ENCODE results near the gene PLCB1. TPM values are rescaled to one million over a fixed set of nuclear protein-coding genes. Genes with fewer than 3 reads are reported as not detected.

Gene PLCB1
- total RNA-seq, 1 experiment from 2014 or later = 16.0 TPM

DNA sequence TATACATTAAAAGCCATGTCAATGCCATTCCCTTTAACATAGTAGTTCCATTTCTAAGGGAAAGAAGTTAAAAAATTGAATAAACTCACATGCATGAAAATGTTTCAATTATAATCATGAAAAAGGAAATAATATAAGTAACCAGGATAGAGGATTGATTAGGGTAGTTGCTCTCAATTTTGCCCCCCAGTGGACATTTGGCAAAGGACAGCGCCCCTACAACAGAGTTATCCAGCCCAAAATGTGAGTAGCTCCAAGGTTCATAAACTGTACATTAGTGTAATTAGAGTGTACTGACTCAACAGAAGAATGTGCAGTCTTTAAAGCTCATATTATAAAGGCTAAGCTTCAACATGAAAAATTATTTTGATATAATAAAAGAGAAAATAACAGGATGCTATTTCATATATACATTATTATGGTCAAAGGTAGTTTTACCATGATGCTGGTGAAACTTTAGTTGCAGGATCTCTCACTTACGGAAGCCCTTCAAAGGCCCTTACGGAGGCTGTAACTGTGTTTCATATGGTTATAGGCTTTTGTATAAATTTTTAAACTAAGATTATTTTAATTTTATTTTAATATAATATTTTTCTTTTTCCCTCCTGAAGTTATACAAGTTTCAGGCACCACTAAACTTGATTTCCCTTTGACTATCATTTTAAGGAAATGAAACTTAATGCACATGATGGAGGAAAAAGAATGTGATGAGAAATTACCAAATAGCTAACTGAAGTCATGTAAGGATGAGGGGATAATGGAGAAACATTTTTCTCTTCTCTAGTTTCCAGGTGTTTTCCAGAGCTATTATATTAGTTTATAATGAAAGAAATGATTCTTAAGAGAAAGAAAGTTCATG is 403.6 kb downstream of the PLCB1 start:
- Histone ChIP-seq H3K36me3 (no peaks in the 10 kb centered on the region), H3K4me3 (no peak overlapping the region), H3K27me3 (no peaks in the 10 kb centered on the region), H3K9me3 (no peaks in the 10 kb centered on the region)
- peak; percentile 27 for DNase-seq

DNA sequence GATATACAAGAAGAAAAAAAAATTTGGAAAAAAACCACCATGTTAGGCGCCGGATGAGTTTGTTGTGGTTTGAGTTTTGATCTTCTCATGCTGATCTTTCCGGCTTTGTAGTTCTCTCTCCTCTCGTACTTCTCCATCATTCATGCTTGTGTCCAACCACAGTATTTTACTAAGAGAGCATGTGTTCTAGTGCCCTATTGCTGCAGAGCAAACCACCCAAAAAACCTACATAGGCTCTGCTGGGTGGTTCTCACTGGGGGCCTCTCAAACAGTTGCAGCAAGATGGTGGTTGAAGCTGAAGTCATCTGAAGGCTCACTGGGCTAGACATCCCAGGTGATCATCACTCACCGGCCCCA is 404.2 kb downstream of the PLCB1 start:
- Histone ChIP-seq H3K36me3 (no peaks in the 10 kb centered on the region), H3K9me3 (no peaks in the 10 kb centered on the region), H3K27me3 (no peaks in the 10 kb centered on the region), H3K4me3 (no peak overlapping the region)
- DNase-seq = no peak

DNA sequence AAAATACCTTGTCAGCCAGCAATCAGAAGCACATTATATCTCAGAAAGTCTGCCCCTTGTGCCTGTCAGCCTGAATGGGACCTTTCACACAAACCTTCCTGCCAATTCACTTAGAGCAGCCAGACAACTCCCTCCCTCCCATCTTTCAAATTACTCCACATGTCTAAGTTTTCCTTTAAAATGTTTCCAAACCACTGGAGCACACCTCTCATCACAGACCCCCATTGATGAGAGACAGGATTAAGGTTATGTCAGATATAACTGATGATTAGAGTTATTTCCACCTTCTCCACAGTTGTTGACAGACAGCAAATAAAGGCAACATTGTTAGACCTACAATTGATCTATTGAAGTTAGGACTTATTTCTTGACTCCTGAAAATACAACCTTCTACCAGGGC is 408.4 kb downstream of the PLCB1 start:
- Histone ChIP-seq H3K9me3 (peaks cover 2% of the 10 kb centered on the region), H3K4me3 (no peak overlapping the region), H3K27me3 (no peaks in the 10 kb centered on the region), H3K36me3 (no peaks in the 10 kb centered on the region)
- no peak for DNase-seq

DNA sequence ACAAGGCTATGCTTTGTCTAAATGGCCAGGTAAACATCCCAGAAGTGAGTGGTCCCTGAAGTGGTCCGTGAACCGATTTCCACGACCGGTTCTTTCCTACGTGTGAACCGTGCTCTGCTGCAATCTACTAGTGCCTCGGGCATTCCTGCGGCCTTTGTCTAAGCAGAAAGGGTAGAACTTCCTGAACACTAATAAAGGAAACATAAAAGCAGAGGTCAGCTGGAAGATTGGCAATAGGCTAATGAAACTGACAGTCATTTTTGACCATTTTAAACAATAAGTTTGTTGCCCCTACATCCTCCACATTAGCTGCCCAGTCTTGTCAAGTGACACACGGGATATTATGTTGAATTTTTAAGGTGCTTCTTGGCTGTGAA is 410.0 kb downstream of the PLCB1 start:
- no peaks in the 10 kb centered on the region for H3K36me3 ChIP-seq
- no peak overlapping the region for H3K4me3 ChIP-seq
- no peaks in the 10 kb centered on the region for H3K27me3 ChIP-seq
- peaks cover 2% of the 10 kb centered on the region for H3K9me3 ChIP-seq
- no peak for DNase-seq

GRCh38 chr20:8545212-8545611 is 413.1 kb downstream of the PLCB1 start:
- Histone ChIP-seq H3K27me3 (no peaks in the 10 kb centered on the region), H3K4me3 (no peak overlapping the region), H3K9me3 (peaks cover 2% of the 10 kb centered on the region), H3K36me3 (no peaks in the 10 kb centered on the region)
- peak; percentile 10 for DNase-seq

GRCh38 chr20:8547035-8547650 is 415.1 kb downstream of the PLCB1 start:
- H3K36me3 ChIP-seq = no peaks in the 10 kb centered on the region
- H3K9me3 ChIP-seq = peaks cover 2% of the 10 kb centered on the region
- no peaks in the 10 kb centered on the region for H3K27me3 ChIP-seq
- H3K4me3 ChIP-seq = no peak overlapping the region
- DNase-seq = no peak

- Histone ChIP-seq H3K4me3 (no peak overlapping the region), H3K27me3 (no peaks in the 10 kb centered on the region), H3K9me3 (peaks cover 2% of the 10 kb centered on the region), H3K36me3 (no peaks in the 10 kb centered on the region)
- no peak for DNase-seq
Measured at GRCh38 chr20:8547968-8548588, 416.0 kb downstream of the PLCB1 start.

- no peak overlapping the region for H3K4me3 ChIP-seq
- H3K36me3 ChIP-seq = no peaks in the 10 kb centered on the region
- no peaks in the 10 kb centered on the region for H3K27me3 ChIP-seq
- DNase-seq = no peak
- H3K9me3 ChIP-seq = peaks cover 2% of the 10 kb centered on the region
Measured at GRCh38 chr20:8549192-8549591, 417.1 kb downstream of the PLCB1 start.

DNA sequence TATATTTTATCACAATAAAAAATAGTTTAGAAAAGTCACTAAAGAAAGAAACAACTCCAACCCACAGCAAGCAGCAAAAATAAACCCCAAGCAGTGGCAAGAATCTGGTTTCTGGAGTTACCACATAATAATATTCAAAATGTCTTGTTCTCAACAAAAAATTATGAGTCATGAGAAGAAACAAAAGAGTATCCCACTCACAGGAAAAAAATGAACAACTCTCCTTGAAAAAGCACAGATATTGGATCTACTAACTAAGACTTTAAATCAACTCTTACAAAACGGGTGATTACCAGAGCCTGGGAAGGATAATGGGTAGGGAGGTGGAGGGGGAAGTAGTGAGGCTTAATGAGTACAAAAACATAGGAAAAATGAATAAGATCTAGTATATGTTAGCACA is 425.6 kb downstream of the PLCB1 start:
- peaks cover 9% of the 10 kb centered on the region; the same call in 1 of the 2 replicates for H3K9me3 ChIP-seq

DNA sequence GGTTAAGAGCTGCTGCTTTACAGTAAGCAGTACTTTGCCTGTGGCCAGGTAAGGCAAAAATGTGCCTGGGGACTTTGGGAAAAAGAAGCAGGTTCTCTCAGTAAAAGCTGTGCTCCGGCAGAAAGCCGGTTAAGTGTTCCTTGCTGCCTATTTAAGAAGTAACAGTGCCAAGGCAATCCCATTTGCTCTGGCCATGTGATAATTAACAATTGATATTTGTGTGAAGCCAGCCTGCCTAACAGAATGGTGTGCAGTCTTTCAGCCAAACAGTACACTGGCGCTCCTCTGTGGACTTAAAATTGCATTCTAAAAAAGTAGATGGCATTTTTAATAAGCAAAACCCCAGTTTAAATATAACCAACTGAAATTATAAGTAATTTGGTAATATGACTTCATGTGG is 430.3 kb downstream of the PLCB1 start:
- Histone ChIP-seq H3K9me3 (peaks cover 8% of the 10 kb centered on the region), H3K36me3 (no peaks in the 10 kb centered on the region)
- DNase-seq = no peak

More for the DNA sequence above, 425.6 kb downstream of the PLCB1 start:
- DNase-seq = no peak
- Histone ChIP-seq H3K4me3 (no peak overlapping the region), H3K27me3 (no peaks in the 10 kb centered on the region), H3K36me3 (no peaks in the 10 kb centered on the region)

GRCh38 chr20:8568075-8568474 is 436.0 kb downstream of the PLCB1 start:
- no peak overlapping the region for H3K4me3 ChIP-seq
- DNase-seq = no peak
- peaks cover 4% of the 10 kb centered on the region for H3K9me3 ChIP-seq
- no peaks in the 10 kb centered on the region for H3K27me3 ChIP-seq
- H3K36me3 ChIP-seq = no peaks in the 10 kb centered on the region

More for the DNA sequence above, 430.3 kb downstream of the PLCB1 start:
- Histone ChIP-seq H3K4me3 (no peak overlapping the region), H3K27me3 (no peaks in the 10 kb centered on the region)

- DNase-seq = no peak
- no peaks in the 10 kb centered on the region for H3K27me3 ChIP-seq
- no peak overlapping the region for H3K4me3 ChIP-seq
- H3K9me3 ChIP-seq = peaks cover under 1% of the 10 kb centered on the region; the same call in 1 of the 2 replicates
- H3K36me3 ChIP-seq = no peaks in the 10 kb centered on the region
Measured at GRCh38 chr20:8569766-8570165, 437.7 kb downstream of the PLCB1 start.

GRCh38 chr20:8571611-8572010 is 439.5 kb downstream of the PLCB1 start:
- Histone ChIP-seq H3K4me3 (no peak overlapping the region), H3K36me3 (no peaks in the 10 kb centered on the region), H3K9me3 (no peaks in the 10 kb centered on the region), H3K27me3 (no peaks in the 10 kb centered on the region)
- no peak for DNase-seq

DNA sequence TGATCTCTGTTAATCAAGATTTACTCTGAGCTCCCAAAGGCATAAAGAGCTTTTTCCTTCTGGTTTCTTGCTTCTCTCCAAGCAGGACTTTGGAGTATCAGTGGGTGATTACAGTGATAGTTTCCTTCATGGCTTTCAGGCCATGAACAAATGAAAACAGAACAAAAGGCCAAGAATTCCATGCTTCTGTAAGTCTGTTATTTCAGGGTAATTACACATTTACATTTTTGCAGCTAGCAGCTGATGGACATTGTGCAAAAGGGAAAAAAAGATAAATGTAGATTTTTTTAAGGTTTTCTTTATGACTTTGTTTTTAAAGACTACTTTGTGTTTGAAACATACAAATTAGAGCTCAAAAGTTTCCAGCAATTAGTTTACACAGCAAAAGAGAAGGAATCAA is 441.6 kb downstream of the PLCB1 start:
- Histone ChIP-seq H3K27me3 (no peaks in the 10 kb centered on the region), H3K9me3 (no peaks in the 10 kb centered on the region), H3K36me3 (no peaks in the 10 kb centered on the region), H3K4me3 (no peak overlapping the region)
- DNase-seq = no peak

DNA sequence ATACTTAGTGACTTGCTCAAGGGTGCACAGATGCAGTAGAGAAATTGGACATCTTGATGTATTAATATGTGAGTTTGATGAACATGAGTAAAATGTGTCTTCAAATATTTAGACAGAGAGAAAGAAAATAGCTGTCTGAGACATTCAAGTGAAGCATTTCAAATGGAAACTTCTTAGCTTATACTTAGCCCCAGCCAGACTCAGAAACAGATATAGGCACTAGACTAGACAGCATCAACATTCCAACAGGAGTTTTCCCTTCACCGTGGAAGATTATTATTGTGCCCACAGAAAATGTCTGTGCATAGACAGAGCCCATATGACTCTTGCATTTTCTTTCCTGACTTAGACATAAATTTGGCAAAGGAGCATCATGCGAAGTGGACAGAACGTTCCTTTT is 443.0 kb downstream of the PLCB1 start:
- Histone ChIP-seq H3K4me3 (no peak overlapping the region), H3K36me3 (no peaks in the 10 kb centered on the region)
- DNase-seq = no peak

DNA sequence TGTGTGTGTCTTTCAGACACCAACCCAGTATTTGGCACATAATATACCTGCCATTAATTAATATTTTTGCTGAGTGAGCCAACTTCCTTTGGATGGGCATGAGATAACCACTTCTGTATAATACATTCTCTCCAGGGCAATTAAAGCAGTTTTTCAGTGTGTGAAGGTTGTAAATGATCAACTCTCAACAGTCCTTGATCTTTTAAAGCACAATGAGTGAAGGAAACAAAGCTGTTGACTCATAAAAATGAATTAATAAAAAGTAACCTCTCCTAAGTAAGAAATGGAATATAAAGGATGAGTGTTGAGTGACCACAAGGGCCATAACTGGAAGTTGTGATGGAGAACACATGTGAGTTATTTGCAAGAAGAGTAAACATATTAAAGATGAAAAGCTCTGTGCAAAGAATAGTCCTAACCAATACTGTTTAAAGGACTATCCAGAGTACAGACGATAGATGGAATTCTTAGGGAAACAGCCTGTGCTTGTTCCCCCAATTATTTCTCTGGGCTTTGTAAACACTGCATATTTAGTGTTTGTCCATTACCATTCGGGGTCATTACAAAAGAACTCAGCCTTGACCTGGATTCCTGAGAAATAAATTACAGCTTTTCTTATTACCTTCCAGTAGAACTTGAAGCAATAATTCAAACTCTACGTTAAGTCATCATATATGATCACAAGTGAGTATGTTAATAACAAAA is 446.2 kb downstream of the PLCB1 start:
- DNase-seq = no peak
- Histone ChIP-seq H3K27me3 (no peaks in the 10 kb centered on the region), H3K36me3 (no peaks in the 10 kb centered on the region), H3K9me3 (no peaks in the 10 kb centered on the region), H3K4me3 (no peak overlapping the region)

More for the DNA sequence above, 443.0 kb downstream of the PLCB1 start:
- Histone ChIP-seq H3K27me3 (no peaks in the 10 kb centered on the region), H3K9me3 (no peaks in the 10 kb centered on the region)

DNA sequence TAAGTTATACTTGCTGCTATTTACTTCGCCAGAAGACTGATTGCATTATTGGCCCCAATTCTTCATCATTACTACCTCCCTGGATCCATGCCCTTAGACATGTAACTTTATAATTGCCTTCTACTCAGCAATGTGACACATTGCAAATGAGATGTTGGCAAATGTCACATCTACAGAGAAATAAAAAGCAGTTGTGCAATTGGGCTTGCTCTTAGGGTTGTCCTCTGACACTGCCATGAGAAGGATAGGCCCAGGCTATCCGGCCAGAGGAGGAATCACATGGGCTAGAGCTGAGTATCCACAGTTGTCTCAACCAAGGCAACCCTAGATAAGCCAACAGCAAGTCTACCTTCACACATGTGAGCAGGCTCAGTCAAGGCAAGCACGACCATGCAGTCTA is 447.0 kb downstream of the PLCB1 start:
- no peak for DNase-seq
- H3K36me3 ChIP-seq = no peaks in the 10 kb centered on the region
- H3K27me3 ChIP-seq = no peaks in the 10 kb centered on the region

More for the DNA sequence above, 447.0 kb downstream of the PLCB1 start:
- Histone ChIP-seq H3K9me3 (no peaks in the 10 kb centered on the region), H3K4me3 (no peak overlapping the region)

All from MG63 (cell line).